Measurements from ENCODE around the gene TMEM174. TPM values are rescaled to one million over a fixed set of nuclear protein-coding genes. Genes with fewer than 3 reads are reported as not detected.

TMEM174 gene
- total and polyA plus RNA-seq, 2 of the 4 experiments (the other 2 are of a cell fraction): not detected

DNA sequence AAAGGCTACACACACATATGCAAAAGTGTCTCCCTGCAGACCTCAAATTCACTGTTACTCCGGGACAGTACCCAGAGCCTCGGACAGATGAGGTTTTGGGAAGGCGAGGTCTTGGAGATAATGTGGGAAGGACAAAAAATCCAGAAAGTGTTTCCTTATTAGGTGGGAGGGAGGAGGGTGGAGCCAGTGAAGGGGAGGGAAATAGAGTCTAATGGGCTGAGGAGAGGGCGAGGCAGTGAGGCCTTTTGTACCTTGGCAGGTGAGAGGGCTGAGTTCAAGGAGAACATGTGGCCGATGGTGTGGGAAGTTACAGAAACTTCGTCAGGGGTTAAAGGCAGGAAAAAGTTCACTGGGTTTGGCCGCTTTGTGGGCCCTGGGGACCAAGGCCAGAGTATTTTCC lies 22.1 kb upstream of the TMEM174 start:
- Histone ChIP-seq H2AFZ (replicated peaks; ENCODE audit: low read length, poor library complexity) (peak overlapping the region; percentile 29), H2AK9ac (replicated peaks; ENCODE audit: low read depth, low read length, poor library complexity) (no peak overlapping the region), H3K4me1 (ENCODE audit: control insufficient read depth, insufficient read depth, low read length) (peaks cover 3% of the 10 kb centered on the region; the same call in 1 of the 2 replicates), H2AK5ac (ENCODE audit: low read depth, low read length) (no peak overlapping the region), H3K9ac (ENCODE audit: low read depth, low read length) (no peak overlapping the region), H3K4me3 (ENCODE audit: insufficient read depth, low read depth, low read length) (no peak overlapping the region), H2BK120ac (ENCODE audit: low read depth, low read length) (no peak overlapping the region), H2BK15ac (ENCODE audit: low read depth, low read length) (no peak overlapping the region), H3K23ac (ENCODE audit: low read depth, low read length) (no peak overlapping the region), H4K8ac (ENCODE audit: low read depth in 2 of 2, low read length in 2 of 2) (no peak overlapping the region), H3K79me1 (ENCODE audit: low read depth in 1 of 2, low read length in 2 of 2) (no peaks in the 10 kb centered on the region), H3K27ac (ENCODE audit: insufficient read depth, low read length) (no peak overlapping the region), H3K4me2 (ENCODE audit: low read depth, low read length) (no peak overlapping the region), H4K20me1 (ENCODE audit: insufficient read depth, low read length) (no peaks in the 10 kb centered on the region), H3K36me3 (ENCODE audit: control insufficient read depth, insufficient read depth, low read length) (no peaks in the 10 kb centered on the region), H3K27me3 (ENCODE audit: control insufficient read depth, insufficient read depth, low read length) (peaks cover 3% of the 10 kb centered on the region), H3K56ac (ENCODE audit: extremely low read depth, insufficient read depth, low read length) (no peak overlapping the region), H3K18ac (ENCODE audit: low read depth, low read length) (no peak overlapping the region), H3K14ac (replicated peaks; ENCODE audit: low read depth, low read length) (no peak overlapping the region), H2BK5ac (ENCODE audit: low read depth, low read length, poor library complexity, severe bottlenecking) (no peak overlapping the region), H4K5ac (ENCODE audit: low read depth, low read length) (no peak overlapping the region), H2BK20ac (ENCODE audit: low read depth, low read length) (no peak overlapping the region), H3K9me1 (ENCODE audit: insufficient read depth, low read length) (0 out of 2 replicates have a peak, but pooled peaks cover 3% of the 10 kb centered on the region), H3K9me3 (ENCODE audit: control insufficient read depth, insufficient read depth, low read length) (no peaks in the 10 kb centered on the region), H3K4ac (ENCODE audit: low read depth, low read length) (no peak overlapping the region), H4K91ac (ENCODE audit: insufficient read depth, low read depth, low read length) (no peak overlapping the region)
- no TSS peak for BruUV-seq (replicated peaks)
- TF ChIP-seq CEBPB (IDR thresholded peaks at IDR 0.05; ENCODE audit: low read depth, low read length) (no peak), RFX5 (IDR thresholded peaks at IDR 0.05; ENCODE audit: low read depth, low read length) (no peak), POLR2A (IDR thresholded peaks at IDR 0.05; ENCODE audit: low read depth, low read length) (no peak), RCOR1 (IDR thresholded peaks at IDR 0.05; ENCODE audit: insufficient replicate concordance, low read length) (no peak), RAD21 (IDR thresholded peaks at IDR 0.05; ENCODE audit: low read length) (no peak), MAFK (IDR thresholded peaks at IDR 0.05; ENCODE audit: low read depth, low read length) (no peak), SMC3 (IDR thresholded peaks at IDR 0.05; ENCODE audit: low read depth, low read length) (no peak), CHD1 (IDR thresholded peaks at IDR 0.05; ENCODE audit: low read depth, low read length) (no peak), MXI1 (IDR thresholded peaks at IDR 0.05; ENCODE audit: borderline replicate concordance, low read depth, low read length) (no peak), FOS (IDR thresholded peaks at IDR 0.05; ENCODE audit: low read depth, low read length) (no peak), MAZ (IDR thresholded peaks at IDR 0.05; ENCODE audit: borderline replicate concordance, low read depth, low read length) (no peak)
- TF ChIP-seq, protein P1, sequence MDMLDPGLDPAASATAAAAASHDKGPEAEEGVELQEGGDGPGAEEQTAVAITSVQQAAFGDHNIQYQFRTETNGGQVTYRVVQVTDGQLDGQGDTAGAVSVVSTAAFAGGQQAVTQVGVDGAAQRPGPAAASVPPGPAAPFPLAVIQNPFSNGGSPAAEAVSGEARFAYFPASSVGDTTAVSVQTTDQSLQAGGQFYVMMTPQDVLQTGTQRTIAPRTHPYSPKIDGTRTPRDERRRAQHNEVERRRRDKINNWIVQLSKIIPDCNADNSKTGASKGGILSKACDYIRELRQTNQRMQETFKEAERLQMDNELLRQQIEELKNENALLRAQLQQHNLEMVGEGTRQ (IDR thresholded peaks at IDR 0.05; ENCODE audit: low read depth, low read length): no peak
- TF ChIP-seq, protein P2, sequence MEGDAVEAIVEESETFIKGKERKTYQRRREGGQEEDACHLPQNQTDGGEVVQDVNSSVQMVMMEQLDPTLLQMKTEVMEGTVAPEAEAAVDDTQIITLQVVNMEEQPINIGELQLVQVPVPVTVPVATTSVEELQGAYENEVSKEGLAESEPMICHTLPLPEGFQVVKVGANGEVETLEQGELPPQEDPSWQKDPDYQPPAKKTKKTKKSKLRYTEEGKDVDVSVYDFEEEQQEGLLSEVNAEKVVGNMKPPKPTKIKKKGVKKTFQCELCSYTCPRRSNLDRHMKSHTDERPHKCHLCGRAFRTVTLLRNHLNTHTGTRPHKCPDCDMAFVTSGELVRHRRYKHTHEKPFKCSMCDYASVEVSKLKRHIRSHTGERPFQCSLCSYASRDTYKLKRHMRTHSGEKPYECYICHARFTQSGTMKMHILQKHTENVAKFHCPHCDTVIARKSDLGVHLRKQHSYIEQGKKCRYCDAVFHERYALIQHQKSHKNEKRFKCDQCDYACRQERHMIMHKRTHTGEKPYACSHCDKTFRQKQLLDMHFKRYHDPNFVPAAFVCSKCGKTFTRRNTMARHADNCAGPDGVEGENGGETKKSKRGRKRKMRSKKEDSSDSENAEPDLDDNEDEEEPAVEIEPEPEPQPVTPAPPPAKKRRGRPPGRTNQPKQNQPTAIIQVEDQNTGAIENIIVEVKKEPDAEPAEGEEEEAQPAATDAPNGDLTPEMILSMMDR (conservative IDR thresholded peaks at IDR 0.05; ENCODE audit: low read depth, low read length): no peak
- POLR2A ChIA-PET (ENCODE audit: unreplicated experiment): no interaction called here
- dilution Hi-C loops (cut with HindIII; ENCODE audit: low sequenced_read_pairs, unreplicated experiment): no loop called here
- in situ Hi-C loops (cut with MboI; ENCODE audit: low sequenced_read_pairs): no loop called here
- DNase-seq: no peak
- no peak for ATAC-seq (ENCODE audit: low read depth)
- 50% methylated on average over 2 of the region's 7 CpGs; no CpG with 5 or more reads in 1 of the 2 experiments for WGBS, 2 experiments (ENCODE audit: extremely low coverage in 2 of 2, insufficient read length in 1 of 2)
- CTCF ChIA-PET: no interaction called here
- intact Hi-C loops (cut with micrococcal nuclease): no loop called here

Measured in IMR-90 (cell line).